Erythroblast (primary cell): Measurements from ENCODE around the gene C3orf18.

ENCODE experiments used
- GATA1 ChIP-seq: IDR thresholded peaks from 2 replicates; pipeline ENCODE4 v1.6.1; 2011; ENCODE audit warnings: low read depth, mild to moderate bottlenecking, control low read depth, low read length, moderate library complexity
- POLR2A ChIP-seq: IDR thresholded peaks from 2 replicates; pipeline ENCODE4 v1.6.1; 2011; ENCODE audit warnings: mild to moderate bottlenecking, low read length

DNA sequence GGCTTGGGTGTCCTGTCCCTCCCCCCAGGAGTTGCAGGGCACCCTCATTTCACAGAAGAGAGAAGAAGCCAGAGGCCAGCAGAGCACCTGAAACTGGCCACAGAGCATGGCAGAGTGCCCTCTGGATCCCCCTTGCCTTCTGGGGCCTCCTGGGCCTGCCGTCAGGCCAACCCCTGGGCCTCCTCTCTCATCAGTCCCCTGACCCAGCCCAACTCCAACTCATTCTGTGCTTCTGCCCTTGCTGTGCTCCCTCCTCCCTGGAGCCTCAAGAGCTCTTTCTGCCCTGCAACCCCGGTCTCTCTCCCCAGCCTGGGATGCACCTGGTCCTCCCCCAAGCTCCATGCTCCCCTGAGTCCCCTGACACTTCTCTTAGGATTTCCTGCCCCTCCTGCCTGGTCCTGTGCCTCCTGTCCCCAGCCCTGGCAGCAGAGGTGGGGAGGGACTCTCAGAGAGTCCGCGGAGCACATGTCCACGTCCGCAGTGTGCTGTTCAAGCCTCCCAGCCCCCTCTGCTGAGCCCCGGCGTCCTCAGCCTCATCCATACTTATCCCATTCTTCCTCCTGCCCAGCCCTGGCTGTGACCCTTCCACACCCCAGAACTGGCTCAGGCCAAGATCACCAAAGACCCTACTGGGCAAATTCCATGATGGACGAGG lies 33.6 kb downstream of the C3orf18 start:
- no peak for TF ChIP-seq POLR2A
- no peak for TF ChIP-seq GATA1
